COR-L47 (cell line): ENCODE results near the gene ARID5A.
"Not testable (repeated sequence)": the region's sequence is repeated elsewhere in the genome, so short reads cannot be mapped to it uniquely, and the experiment has no call there.

Experiments used
- DNase-seq: peaks from one replicate; lab custom pipeline; 2025; lab: John Stamatoyannopoulos, UW

The ARID5A gene

DNA sequence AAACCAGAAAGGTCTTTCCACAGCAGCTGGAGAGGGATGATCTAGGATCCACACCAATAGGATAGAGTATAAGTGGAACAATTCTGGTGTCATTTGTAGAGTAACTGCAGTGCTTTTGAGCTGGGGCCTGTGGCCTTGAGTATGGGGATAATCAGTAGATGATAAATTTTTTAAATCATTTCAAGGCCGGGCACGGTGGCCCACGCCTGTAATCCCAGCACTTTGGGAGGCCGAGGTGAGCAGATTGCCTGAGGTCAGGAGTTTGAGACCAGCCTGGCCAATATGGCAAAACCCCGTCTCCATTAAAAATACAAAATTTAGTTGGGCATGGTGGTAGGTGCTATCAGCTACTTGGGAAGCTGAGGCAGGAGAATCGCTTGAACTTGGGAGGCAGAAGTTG lies 20.9 kb downstream of the ARID5A start:
- DNase-seq, result not testable (repeated sequence)

DNA sequence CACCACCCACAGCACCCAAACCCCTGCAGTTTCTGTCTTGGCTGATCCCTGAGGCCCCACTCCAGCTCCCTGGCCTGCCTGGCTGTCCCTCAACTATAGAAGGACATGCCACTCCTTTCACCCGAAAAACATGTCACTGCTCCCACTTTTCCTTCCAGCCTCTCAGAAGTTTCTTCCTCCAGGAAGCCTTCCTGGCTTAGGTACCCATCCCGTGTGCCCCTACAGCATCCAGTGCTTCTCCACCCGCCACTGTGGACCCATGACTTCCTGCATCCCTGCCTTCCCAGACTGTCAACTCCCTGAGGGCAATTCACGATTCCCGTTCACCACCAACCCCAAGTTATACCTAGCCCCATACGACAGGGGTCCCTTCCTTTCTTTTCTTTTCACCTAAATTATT lies 21.5 kb downstream of the ARID5A start:
- no peak for DNase-seq

DNA sequence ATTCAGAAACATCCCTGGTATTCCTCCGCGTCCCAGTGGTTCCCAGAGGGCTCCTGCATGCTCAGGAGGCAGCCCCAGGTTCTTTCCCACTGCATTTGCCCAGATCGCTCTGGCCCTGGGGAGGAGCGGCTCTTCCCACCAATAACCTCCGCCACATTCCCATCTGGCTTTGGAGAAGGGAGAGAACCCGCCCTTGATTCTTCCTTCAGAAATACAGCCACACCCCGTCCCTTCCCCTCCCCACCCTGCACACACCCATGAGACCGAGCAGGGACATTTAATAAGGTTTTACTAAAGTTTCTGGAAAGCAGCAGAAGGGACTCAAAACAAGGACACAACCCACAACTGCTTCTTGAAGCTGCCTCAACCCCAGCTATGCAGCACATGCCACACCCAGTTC lies 21.9 kb downstream of the ARID5A start:
- DNase-seq, result no peak

DNA sequence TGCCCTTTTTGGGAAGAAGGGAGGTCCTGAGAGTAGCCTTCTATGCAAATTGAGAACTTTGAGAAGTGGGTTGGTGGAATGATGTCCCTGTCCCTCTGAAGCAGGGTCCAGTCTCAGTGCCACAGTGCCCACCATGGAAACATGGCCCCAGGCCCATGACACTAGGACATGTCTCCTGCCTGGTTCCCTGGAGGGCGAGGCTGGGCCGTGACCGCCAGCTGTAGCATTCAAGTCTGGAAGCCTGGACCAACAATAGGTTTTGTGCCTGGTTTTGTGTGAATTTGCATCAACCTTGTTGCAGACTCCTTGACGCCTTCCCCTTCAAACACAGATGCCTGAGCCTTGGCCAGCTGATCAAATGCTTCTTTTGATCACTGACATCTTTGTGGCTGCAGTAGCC lies 27.5 kb downstream of the ARID5A start:
- no peak for DNase-seq

DNA sequence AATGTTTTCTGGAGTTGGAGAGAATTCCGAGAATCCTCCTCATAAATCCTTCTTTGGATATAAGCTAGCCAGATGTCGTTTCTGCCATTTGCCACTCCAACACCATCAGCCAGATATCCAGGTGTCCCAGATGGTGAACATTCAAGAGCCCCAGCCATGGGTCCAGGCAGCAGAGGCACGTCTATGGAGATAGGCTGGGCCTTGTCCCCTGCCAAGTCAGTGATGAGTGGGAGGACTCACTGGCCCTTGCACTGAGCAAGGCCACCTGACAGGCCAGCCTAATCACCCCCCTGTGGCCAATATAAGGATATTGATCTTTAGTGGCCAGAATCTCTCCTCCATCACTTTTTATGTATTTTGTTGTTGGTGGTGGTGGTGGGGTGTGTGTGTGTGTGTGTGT lies 28.0 kb downstream of the ARID5A start:
- no peak for DNase-seq

DNA sequence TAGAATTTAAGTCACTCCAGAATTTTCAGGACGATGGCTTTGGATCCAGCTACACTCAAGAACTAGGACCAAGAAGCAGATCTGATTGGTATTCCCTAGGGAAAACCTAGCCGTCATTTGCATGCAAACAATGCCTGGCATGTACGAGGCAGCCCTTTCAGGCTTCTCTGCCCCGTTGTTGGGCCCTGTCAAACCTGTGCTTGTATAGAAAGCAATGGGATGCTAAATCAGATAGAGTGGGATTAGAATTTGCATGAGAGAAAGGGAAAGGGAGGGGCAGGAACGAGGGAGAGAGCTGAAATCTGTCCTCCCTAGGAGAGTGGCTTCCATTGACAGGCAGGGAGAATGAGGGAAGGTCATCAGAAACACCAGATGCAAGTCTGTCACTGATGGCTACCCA lies 28.6 kb downstream of the ARID5A start:
- DNase-seq, result no peak

DNA sequence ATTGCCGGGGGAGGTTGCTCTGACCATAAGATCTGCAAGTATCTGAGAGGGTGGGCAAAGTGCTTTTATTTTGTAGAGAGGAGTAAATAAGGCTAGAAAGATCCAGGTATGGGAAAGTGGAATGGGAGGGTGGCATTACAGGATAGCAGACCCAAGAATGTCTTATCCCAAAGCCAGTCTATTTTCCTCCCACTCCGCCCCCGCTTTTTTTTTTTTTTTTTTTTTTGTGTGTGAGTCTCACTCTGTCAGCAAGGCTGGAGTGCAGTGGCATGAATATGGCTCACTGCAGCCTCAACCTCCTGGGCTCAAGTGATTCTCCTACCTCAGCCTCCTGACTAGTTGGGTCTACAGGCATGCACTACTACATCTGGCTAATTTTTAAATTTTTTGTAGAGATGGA lies 31.5 kb downstream of the ARID5A start:
- no peak for DNase-seq

DNA sequence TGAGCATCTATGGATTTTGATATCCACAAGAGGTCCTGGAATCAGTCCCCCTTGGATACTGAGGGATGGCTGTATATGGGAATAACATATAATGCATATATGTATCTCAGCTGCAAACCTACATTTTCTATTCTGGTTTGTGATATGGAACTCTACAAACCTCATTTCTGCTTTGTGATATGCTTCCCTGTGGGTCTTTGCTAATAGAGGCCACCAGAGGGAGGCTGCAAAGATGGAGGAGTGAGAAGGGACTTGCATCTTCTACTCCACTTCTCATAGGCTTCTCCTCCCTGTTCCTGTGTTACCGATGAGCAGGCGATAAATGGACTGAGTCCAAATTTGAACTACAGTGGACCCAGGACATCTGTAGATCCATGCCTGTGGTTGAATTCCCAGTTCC lies 37.8 kb downstream of the ARID5A start:
- DNase-seq, result no peak

DNA sequence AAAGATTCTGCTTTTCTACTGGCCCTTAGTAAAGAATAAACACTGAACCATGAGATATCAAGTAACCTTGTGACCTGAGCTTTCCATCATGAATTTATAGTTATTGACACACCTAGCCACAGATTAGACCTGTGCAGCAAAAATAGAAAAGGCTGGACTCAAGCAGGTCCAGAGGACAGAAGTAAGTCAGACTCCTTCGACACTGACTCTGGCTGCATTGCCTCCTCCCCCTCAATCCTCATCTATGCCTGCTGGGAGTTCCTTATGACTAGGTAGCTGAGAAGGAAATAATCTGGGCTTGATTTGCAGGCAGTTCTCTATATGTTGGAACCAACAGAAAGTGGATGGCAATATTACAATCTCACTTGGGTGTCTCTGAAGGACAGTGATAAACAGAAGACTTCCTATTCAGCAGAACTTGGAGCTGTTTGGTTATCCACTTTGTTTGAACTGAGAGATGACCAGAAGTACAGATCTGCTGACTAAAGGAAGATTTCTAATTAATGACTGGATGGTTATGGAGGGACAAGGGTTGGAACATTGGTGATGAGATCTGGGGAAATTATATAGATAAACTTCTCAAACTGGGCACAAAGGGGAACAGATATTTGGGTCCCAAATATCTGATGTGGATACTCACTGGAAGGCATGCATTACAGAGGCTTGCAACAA lies 39.4 kb downstream of the ARID5A start:
- DNase-seq, result no peak

DNA sequence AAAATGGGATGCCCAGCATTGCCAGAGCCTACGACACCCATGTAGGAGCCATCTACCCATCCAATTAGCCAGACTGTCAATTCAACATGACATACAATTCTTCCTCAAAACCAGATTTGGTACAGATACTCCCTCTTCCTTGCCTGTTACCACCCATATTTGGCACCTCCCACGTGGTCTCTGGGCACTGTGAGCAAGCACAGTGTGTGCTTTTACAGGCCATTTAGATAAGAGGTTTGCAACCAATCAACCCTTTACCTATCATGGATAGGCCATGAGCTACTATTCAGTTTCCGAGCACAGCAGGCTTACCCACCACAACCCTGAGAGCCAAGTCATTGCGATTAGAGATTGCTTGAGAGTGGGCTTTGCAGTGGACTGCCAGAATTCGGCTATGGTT lies 40.9 kb downstream of the ARID5A start:
- DNase-seq, result no peak

DNA sequence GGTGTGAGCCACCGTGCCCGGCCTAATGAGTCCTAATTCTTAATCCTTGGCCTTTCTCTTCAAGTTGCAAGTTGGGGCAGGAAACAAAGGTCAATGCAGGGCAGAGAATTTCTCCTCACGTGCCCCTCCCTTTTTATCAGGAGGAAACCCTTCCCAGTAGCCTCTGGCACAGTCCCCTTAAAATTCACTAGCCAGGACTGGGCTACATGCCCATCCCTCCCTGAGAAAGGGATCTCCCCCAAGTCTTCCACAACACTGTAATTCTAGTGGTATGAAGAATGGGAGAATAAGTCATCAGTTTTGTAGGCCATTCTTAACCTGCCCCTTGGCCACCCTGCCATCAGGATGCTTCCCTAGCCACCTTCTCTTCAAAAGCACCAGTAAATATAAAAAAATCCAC lies 42.2 kb downstream of the ARID5A start:
- DNase-seq, result no peak

DNA sequence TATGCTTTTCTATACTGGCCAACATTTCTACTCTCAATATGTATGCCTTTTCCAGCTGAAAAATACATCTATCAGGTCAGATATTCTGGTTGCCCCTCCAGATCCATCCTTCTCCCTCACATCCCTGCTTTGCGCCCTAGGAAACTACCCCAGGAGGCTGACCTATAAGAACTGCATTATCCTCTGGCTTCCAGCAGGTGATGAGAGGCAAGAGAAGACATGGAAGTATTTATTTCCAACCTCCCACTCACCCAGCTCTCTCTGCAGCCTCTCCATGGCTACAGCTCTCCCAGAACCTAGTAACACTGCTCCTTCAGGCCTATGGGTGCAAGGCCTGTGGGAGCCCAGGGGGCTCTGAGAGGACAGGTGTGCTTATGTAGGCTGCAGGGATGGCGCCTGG lies 42.9 kb downstream of the ARID5A start:
- no peak for DNase-seq

DNA sequence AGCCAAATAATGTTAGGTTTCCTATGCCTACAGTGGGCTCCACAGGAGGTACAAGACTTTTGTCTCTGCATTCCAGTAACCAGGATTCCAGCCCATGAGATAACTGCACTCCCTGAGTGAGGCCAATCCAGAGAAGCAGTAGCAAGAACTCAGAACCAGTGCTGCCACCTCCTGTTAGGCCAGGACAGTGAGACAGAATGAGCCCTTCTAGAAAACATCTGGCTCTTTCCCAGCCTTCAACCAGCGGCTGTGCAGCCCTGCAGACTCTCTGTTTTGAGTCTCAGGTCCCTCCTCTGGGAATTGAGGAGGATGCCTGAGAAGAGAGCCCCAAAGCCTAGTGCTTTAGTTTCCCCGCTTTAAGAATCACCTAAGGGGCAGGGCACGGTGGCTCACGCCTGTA lies 44.2 kb downstream of the ARID5A start:
- no peak for DNase-seq

DNA sequence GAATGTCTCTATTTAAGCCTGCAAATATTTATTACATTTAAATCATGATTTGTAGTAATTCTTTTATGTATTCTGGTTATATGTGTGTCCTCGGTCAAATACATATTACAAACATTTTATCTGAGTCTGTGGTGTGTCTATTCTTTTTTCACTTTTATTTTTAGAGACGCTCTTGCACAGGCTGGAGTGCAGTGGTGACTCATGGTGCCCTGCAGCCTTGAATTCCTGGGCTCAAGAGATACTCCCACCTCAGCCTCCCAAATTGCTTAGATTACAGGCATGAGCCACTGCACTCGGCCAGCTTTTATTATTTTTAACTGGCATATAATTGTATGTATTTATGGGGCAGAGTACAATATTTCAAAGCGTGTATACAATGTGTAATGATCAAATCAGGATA lies 47.5 kb downstream of the ARID5A start:
- DNase-seq, result no peak

DNA sequence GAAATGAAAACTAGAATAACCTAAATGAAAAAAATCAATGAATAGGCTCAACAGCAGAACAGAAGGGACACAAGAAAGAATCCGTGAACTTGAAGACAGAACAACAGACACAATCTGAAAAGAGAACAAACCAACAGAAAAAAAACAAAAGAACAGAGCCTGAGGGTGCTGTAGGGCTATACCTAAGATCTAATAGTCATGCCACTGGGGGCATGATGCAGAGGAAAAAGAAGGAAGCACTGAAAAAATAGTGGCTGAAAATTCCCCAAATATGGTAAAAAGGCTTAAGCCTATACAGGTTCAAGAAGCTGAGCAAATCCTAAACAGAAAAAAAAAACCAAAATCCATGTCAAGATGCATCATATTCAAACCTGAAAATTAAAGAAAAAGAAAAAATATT lies 51.3 kb downstream of the ARID5A start:
- DNase-seq, result no peak

DNA sequence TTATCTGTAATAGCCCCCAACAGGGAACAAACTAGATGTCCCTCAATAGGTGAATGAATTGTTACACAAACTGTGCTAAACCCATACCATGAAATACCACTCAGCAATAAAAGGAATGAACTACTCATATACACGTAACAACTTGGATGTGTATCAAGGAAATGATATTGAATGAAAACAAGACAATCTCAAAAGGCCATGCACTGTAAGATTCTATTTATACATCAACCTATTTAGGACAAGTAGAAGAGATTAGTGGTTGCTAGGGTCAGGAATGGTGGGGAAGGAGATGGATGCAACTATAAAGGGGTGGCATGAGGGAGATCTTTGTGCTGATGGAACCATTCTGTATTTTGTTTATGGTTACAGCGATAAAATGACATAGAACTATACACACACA lies 54.5 kb downstream of the ARID5A start:
- DNase-seq, result no peak

DNA sequence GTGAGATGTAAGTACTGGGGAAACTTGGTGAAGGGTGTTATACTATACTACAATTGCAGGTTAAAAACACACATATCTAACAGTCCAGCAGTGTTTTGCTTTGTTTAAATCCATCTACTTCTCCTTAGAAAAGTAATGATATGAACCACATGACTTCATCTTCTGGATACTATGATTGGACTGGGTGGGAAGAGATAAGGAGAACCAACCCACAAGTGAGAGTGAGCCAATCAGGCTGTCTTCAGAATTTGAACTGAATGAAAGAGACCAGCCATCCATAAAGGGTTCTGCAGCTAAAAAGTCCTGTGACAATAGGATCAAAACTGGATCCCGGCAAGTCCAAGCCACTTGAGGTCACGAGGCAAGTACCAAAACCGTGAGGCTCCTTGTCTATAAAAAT lies 54.9 kb downstream of the ARID5A start:
- no peak for DNase-seq

DNA sequence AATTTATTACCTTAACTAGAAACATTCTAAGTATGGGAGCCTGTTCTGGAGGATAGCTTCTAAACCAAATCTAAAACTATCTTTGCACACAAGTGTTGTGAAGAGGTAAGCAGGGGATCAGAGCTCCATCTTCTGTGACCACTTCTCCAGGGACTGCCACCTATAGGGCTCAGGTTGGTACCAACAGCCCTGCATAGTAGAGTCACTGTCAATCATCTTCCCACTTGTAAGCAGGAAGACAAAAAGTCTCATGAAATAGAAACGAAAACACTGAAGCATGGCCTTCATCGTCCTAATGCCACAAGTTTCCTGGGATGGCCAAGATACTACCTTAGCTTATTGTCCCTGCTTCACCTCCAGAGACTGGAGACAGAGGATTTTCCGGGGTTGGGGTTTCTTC lies 57.7 kb downstream of the ARID5A start:
- no peak for DNase-seq

DNA sequence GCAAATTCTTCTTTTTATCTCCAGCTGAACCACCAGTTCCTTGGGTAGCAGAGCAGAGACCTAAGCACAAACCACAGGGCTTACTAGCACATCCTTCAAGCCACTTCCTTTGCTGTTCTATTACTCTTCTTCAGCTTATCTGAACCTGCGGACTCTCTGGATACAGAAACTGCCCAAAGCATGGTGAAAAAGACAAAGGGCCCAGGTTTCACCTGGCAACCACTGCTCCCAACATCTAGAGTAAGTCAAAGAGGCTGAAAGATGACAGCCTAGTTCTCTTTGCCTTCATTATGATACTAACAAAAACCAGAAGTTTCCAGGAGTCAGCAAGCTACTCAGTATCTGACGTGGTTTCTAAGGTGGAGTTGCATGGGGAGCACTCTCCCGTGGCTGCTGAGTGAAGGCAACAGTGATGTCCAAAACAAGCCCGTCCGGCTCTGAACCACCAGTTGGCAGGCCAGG lies 58.2 kb downstream of the ARID5A start:
- no peak for DNase-seq

DNA sequence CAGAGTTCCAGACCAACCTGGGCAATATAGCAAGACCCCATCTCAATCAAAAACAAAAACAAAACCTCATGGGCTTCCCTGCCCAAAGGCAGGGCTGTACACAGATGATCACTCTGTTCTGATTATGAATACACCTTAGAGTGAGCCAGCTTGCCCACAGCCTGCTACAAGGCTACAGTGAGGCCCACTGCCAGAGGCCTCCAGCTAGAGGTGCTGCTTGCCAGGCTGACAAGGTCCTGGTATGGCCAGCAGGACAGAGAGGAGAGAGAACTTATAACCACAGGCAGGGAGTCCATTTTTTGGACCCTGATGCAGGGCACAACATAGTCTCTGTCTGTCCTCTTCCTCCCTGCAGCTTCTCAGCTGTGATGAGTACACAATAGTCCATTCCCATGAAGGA lies 60.0 kb downstream of the ARID5A start:
- DNase-seq, result no peak

DNA sequence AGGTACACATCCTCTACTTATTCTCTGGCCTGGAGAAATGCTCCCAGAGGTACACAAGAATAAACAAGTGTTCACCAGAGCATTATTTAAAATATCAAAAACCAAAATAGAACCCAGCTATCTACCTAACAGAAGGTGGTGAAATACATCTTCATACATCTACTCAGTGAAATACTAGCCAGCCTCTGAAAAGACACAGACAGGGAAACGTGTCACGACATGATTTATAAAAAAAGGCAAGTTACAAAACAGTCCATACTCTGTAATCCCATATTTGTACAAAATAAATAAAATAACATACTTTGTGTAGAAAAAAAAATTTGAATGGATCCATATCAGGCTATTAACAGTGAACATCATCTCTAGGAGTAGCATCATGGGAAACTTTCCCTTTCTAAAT lies 63.4 kb downstream of the ARID5A start:
- no peak for DNase-seq

DNA sequence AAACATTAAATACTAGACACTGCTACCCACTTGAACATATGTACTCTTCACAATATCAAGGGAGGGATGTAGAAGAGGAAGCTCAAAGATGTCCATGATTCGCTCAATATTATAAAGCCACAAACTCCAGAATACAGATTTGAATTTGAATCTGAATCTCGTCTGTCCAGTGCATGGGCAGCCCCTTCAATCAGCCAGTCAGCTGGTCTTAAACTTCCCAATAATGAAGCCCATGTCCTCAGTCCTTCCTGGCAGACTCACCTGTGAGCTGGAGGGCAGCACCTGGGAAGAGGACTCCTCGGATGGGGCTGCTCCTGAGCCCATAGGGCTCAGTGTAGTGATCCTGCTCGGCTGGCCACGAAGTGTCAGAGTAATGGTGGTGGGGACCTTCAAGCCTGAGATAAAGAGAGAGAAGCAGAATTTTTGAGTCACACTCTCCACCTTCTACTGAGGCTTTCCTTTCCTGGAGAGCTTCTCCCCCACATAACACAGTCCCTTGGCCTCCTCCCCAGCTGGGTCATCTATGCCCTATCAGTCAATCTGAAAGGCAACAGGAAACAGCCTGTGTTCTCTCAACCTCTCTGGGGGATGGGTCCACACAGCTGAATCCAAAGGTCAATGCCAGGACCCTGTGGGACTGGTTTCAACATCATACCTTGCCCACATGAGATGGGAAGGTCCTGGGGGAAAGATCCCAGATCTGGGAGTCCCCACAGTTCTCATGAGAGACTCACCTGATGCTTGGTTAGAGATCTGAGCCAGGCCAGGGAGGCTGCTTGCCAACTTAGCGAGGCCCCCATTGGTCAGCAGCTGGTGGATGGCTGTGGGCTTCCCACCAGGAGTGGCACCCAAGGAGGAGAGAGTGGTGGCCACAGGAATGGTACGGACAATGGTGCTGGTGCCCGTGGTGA lies 65.1 kb downstream of the ARID5A start:
- no peak for DNase-seq
